Fibroblast of the aortic adventitia (primary cell): ENCODE results near the gene CCDC28A. TPM values are rescaled to one million over a fixed set of nuclear protein-coding genes. Genes with fewer than 3 reads are reported as not detected.

Experiments used
- DNase-seq: peaks from one replicate; pipeline ENCODE4 v3.0.0-alpha.2; 2010; ENCODE audit warnings: low read depth
- H3K4me3 ChIP-seq: 2 replicates; pipeline ENCODE4 v1.5.1; 2011; ENCODE audit warnings: low read depth, mild to moderate bottlenecking, control low read depth, low read length, moderate library complexity
- CTCF ChIP-seq: IDR thresholded peaks from 2 replicates; pipeline ENCODE4 v1.5.1; 2011; ENCODE audit warnings: mild to moderate bottlenecking, low read length, control low read depth, inconsistent platforms; ENCODE audit not compliant: insufficient read depth
- total RNA-seq: library from RNA; depleted of rRNA; stranded (reverse); fragments of >200 nt; gene quantifications from 2 replicates; pipeline ENCODE4 v1.2.3, GENCODE V29; 2012; ENCODE audit warnings: low replicate concordance

CCDC28A gene
- total RNA-seq, 1 donor: 11.7 TPM

DNA sequence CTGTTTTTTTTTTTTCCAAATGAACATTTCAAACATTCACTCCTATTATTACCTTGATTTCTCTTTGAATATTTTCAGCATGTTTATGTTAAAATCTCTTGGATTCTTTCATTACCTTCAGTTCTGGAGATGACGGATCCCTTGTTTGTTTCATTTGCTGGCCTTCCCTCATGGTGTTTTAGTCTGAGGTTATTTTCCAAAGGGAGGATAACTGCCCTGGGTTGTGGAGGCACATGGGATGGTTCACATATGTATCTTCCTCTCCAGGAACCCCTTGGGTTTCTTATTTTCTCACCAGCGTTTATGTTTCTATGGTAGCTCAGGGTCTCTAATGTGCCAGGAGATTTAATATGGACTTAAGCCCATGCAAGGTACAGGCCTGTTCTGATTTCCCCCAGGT lies 58.6 kb downstream of the CCDC28A start:
- H3K4me3 ChIP-seq: no peak overlapping the region
- no peak for DNase-seq
- no peak for TF ChIP-seq CTCF

- no peak overlapping the region for H3K4me3 ChIP-seq
- TF ChIP-seq CTCF: no peak
- DNase-seq: peak; percentile 67
These were observed 60.4 kb downstream of the CCDC28A start for GRCh38 chr6:138833816-138834539.

DNA sequence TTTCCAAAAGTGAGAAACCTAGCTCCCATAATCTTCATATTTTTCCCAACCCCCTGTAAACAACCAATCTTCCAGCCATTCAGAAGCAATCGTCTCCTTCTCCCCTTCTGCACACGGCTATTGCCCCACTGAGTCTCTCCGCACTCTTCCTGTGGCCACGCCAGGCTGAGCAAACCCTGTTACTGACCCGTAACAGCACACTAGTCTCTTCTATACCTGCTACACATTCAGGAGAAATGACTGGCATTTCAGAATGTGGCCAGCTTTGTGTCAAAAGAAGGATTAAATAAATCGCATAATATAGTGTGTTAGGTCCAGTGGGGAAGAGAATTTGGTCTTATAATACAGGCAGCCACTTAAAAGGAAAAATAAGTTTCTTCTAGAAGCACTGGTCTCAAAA lies 63.7 kb downstream of the CCDC28A start:
- H3K4me3 ChIP-seq: no peak overlapping the region
- no peak for TF ChIP-seq CTCF
- no peak for DNase-seq

Other genes starting within 250 kb of the CCDC28A start
- gene ECT2L, start 22.3 kb downstream of the CCDC28A start, total RNA-seq: under 0.01 and 3.3 TPM in 2 replicates
- 34.9 and 42.6 TPM in 2 replicates for gene REPS1, start 214.5 kb downstream of the CCDC28A start, total RNA-seq